Activated CD8-positive, alpha-beta memory T cell treated with anti-CD3 and anti-CD28 coated beads, Interleukin-2, amount 50 U/mL, for 4 hours (primary cell): Measurements from ENCODE around the gene GNB1.

ENCODE experiments used
- DNase-seq: peaks from one replicate; pipeline ENCODE4 v3.0.0-alpha.2; 2020

Gene GNB1

DNA sequence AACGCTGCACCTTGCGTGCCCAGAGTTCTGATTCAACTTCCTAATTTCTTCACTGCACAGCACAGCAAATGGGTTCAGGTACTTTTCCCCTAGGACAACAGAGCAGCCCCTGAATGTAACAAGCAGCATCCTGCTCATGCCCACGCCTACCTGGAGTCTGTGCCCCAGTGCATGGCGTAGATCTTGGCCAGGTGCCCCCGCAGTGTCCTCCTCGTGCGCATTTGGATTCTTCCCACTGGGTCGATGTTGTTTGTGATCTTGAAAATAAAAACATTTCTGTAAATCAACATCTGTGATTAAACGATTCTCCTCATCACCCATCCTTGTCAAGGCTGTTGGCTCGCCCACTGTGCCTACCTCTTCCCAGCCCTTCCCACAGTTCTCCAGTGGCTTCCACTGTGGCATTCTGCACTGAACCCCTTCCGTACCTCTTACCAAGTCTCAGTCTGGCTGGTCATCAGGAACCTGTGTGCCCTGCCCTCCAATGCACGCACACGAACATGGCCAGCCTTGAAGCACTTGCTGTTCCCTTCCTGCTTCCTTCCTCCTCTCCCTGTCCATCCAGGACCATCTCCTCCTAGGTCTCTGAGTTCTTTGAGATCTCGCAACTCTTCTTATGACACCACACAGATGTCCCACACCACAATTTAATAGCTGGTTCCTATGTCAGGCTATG, 75.1 kb downstream of the GNB1 start:
- DNase-seq, result no peak

DNA sequence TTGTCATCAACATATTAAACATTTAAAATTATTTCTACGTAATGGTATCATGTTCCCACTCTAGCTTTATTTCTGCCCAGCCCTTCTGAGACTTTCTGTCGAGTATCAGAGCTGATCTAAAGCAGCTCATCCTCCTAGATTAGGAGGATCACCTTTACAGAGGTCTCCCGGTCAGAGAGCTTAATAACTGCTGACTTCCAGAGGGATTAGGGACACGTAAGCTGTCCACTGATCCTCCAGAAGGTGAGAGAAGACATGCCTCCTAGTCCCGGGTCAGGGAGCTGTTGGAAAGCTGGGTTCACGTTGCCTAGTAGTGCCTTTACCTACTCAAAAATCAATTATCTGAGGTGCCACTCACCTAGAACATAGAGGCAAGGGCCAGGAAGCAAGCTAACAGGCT, 81.4 kb downstream of the GNB1 start:
- DNase-seq, result no peak

DNA sequence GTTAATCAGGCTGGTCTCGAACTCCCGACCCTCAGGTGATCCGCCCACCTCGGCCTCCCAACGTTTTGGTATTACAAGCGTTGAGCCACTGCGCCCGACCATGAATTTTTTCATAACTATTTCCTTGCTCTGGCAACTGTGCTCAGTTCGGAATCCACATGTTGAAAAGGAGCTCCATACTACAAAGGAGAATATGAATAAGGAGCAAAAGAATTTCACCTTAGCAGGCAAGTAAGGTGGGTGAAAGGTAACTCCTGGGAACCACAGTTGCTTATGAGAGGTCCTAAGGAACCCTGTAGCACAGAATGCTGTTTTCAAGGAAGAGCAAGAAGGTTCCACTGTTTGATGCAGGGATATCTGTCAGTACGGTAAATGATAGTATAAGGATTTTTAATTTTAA, 82.7 kb downstream of the GNB1 start:
- no peak for DNase-seq

DNA sequence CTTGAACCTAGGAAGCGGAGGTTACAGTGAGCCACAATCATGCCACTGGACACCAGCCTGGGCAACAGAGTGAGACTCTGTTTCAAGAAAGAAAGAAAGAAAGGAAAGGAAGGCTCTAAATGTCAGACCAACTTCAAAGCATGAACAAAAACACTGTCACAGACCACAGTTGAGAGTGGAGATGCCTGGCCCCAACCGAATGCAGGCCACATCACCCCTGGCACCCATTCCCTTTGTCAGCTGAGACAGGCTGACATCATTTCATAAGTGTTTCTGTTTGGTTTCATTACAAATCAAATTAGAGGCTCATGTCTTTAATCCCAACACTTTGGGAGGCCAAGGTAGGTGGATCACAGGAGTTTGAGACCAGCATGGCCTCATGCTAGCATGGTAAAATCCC, 84.0 kb downstream of the GNB1 start:
- no peak for DNase-seq

DNA sequence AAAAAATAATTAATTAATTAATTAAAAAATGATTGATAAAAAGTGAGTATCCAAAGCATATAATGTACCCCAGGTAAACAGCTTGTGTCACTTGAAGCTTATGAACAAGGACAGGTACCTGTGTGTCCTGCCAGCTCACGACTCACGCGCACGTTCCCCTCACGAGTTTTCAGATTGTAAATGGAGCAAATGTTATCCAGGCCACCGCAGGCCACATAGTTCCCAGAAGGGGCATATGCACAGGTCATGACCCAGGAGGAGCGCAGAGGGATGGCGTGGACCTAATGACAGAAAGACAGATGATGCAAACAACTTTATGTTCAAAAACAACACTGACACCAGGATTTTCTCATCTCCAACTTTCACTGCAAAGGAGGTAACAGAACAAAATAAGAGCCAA, 86.6 kb downstream of the GNB1 start:
- DNase-seq, result no peak

DNA sequence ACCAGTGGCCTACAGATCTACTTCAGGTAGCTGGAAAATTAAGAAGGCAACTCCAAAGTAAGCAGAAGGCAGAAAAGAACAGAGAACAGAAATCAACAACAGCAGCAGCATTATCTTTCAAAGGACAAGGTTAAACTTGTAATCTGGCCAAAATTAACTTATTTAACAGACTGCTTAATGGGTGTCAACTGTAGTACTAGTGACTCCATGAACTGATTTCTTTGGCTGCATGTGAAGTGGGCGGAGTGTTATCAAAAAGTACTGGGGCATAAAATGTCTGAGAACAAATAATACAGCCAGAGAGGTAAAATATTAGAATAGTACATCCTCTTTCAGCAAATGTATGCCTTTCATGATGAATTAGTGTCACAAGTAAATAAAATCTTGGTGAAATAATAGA, 88.0 kb downstream of the GNB1 start:
- DNase-seq, result no peak

DNA sequence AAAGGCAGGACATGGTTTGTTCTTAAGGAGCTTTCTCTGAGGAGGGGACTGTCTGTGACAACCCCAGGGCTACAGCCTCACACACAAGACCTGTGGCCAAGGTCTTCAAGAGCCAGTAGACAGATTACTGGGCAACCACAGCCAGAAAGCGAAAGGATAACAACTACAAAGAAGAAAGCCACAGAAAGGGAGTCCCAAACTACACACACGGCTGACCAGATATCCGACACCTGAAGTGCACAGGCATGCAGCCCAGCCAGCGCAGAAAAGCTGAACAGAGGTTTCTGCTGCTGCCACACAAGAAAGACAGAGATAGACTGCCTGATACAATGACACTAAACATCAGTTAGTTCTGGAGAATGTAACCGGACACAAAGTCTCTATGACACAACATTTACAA, 91.2 kb downstream of the GNB1 start:
- no peak for DNase-seq

DNA sequence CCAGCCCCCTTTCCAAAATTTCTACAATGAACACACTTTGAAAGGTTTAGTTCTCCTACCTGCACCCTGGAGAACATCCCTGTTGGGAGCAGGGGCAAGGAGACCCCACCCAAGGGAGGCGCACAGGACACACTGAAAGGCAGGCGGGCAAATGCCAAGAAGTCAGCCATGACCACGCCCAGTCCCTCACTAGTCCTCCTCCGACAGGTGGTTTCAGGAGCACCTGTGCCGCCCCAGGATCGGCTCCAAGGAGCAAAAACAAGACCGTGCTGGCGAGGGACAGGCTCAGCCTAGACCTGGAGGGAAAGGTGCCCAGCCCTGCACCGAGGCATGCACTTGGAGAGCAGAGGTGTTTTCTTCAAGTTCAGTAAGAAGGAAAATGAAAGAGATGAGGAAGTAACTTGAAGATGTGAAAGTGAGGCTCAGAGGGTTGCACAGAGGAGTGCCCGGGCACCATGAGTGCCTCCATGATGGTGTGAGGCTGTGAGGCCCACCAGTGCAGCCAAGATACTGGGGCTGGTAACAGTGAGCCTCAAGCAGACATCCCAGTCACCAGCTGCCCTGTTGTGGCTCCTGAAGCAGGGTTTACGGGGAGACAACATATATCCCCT, 93.1 kb downstream of the GNB1 start:
- DNase-seq, result no peak

DNA sequence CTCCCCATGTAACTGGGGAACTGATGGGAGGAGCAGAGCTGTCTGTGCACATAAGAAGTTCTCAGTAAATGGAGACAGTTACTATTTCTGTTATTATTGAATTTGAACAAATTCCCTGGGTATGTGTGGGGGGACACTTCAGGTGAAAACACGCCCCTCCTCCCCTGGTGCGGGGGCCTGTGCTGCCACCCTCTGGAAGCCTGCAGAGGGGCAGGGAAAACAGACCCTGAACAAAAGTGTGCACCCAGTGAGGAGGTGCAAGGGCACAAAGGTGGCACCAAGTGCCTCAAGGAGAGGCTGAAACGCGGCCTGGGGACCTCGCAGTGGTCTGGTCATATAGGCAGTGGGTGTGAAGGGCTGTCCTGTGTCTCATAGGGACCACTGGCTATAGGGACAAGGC, 94.4 kb downstream of the GNB1 start:
- DNase-seq, result no peak

DNA sequence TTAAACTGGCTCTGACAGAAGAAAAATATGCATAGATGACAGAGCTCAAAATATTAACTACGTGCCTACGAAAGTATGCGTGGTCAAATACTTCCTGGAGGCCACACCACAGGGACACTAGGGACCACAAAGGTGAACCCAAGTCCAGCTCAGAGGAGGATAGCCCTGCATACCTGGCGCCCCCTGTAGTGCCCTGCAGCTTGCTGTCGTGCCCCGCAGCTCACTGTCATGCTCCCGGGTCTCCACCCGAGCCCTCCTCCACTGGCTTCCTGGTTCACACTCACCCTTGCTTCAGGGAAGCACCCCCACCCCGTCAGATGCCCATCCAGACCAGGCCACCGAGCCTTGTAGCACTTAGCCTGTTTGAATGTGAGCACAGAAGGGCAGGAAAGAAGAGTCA, 95.9 kb downstream of the GNB1 start:
- DNase-seq, result no peak

DNA sequence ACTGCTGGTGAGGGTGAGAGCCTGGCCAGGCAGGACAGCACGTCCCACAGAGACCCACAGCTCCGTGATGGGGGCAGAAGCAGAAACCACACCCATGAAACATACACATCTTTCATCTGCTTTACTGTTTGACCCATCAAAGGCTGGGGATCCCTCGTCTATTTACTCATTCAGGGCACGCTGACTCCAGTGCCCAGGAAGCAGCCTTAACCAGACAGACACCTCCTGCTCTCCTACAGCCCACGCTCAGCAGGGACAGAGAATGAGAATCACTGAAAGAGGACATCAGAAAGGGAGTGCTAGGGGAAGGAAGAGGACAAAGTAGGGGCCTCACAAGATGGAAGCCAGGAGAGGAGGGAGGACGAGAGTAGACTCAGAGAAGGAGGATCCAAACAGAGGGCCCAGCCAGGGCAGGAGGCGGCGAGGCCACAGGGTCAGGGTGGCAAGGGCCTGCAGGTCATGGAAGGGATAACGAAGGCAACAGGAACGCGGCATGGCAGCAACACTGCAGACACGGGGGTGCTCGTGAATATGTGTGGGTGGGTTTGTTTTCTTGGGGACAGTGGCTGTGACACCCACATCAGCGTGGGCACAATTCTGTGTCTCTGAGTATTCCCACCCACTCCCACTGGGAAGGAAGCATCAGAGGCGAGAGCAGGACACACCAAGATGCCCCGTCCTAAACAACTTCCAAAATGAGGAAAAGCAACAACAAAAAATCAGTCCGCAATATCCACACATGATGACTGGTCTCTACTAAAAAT, 97.2 kb downstream of the GNB1 start:
- no peak for DNase-seq

DNA sequence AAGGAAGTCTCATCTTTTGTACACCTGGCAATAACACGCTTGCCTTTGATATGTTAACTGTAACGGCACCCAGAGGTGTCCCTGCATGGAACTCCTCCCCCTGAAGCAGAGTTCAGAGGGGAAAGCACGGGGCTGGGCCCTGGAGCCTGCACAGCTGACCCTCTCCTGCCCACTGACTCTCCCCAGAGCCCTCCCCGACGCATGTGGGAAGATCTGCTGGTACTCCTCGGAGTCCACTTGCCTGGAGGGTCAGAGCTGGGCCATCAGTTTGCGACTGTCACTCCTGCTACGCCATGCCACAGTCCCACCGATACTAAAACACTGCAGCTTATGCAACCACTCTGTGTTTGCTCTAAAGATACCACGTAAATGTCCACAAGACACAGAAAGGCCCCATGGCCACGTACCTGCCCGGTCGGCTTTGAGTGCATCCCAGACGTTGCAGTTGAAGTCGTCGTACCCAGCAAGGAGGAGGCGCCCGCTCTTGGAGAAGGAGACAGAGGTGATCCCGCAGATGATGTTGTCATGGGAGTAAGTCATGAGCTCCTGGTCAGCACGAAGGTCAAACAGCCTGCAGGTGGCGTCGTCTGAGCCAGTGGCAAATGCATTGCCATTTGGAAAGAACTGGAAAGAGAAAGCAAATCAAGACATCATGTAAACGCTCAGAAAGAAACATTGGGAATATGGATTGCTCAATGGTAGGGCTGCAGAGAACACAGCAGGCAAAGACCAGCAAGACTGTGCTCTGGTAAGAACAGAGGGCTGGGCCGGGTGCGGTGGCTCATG, 102.0 kb downstream of the GNB1 start:
- DNase-seq, result no peak

DNA sequence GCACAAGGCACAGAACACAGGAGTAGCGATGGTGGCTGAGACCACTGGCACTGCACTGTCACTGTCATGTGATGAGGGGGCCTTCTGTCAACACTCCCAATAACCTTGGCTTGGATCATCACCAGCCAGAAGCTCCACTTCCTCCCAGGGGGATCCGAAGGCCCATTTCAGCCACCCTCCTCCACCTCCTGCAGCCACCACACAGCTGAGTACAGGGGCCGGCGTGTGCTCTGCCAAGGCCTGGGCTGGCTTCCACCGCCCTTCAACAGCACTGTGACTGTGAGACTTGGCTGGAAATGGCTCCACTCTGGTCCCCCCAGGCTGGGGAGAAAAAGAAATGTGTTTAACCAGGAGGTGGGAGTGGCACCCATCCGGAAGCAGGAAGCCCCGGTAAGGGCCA, 102.8 kb downstream of the GNB1 start:
- DNase-seq, result no peak

DNA sequence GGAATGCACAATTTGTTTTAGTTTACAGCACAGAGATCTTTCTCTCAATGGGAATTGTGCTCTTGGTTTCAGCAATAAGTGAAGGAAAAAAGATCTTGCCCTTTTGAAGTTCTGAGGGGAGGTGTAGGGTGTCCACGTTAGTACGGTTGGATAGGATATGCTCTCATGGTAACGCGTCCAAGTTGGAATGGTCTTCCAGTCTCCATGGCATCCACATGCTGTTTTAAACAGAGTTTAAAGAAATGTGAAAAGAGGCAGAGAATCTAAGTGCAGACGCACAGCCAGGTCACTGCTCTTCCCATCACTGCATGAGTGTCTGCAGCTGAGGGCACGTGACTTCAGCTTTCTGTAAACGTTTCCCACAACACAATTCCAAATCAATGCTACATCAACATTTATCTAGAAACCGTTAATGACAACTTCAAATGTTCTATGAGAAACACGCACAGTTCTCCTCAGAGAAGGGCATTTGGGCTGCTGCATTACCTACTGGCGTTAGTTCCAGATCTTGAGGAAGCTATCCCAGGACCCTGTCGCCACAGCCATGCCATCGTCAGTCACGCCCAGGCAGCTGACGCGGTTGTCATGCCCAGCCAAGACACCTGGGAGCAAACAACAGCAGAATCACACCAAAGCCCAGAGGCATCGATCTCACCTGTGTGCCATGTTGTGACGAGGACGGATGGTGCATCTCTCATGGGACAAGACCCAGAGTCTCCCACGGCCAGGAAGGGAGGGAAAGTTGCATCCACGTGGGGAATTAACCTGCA, 103.9 kb downstream of the GNB1 start:
- no peak for DNase-seq

DNA sequence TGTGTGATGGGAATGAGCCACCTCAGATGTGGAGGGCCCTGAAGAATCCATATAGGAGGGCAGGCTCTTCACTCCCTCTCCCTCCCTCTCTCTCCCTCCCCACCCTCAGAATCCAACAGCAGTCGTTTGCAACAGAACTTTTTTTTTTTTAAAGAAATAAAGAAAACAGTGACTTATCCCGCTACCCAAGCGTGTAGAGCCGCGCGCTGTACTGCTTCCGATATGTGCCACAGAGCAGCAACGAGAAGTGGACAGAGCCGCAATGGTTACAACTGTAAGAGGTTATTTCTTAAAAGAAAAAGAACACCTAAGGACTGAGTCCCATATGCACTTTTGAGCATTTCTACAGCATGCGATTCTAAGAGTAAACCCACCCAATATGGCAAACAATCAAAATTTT, 105.2 kb downstream of the GNB1 start:
- DNase-seq, result no peak

DNA sequence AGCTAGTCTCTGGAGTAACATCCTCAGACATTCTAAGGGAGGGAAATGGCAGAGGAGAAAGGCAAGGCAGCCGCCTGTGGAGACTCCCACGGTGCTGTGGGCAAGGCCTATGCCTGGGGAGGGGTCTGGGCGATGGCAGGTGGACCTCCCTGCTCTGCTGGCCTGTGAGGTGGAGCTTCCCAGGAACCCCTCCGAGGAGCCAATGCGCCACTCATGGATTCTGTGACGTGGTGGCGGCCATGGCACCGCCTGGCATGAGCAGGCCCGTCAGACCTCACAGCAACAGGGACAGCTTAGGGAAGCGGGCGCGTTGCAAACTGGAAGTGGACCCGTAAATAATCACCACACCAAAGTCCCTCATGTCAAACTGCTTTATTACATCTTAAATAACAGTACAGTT, 106.0 kb downstream of the GNB1 start:
- no peak for DNase-seq

DNA sequence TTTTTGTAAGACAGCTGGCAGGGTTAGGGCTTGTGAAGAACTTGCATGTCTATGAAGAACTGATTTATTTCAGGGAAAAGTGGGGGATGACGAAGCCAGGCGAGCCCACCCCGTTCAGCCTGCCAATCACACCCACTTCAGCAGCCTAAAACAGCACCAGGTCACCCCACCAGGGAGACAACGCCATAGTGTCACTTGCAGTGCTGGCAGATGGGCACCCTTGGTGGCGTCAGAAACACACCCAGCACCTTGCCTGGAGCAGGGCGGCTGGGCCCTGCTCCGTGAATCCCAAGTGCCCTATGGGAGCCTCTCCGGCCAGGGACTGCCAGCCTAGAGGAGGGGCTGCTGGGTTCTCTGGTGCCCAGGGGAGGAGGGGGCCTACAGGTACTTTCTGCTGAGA, 107.6 kb downstream of the GNB1 start:
- no peak for DNase-seq

DNA sequence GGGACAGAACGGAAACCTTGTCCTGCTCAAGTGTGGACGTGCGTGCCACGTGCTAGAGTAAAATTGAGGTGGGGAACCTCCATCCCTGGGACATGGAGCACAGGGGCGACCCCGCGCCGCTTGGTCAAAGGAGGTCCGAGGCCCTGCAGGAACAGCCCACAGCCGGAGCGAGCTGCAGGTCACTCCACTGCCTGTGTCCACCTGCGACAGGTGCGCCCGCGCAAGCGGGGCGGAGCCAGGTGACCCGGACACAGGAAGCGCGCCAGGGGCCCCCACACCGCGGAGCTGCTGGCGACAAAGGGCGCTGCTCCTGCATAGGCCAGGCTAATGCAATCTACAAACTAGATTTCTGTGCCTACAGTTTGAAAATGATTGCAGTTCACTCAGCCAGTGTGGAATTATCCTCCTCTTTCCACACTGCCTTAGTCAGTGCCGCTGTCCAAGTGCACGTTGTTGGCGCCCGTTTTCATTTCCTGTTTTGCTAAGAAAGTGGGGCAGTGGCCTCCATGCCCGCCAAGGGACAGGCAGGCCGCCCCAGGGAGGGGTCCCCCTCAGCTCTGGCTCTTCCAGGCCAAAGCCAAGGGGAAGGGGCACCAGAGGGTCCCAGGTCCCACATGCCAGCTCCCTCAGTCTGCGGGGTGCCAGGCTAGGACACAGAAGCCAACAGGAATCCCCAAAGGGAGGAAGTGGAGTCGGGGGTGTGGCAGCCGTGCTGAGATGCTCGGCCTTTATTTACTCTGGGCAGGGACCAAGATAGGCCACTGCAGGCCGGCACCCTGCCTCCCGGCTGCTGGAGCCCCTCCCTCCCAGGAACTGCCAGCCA, 108.3 kb downstream of the GNB1 start:
- DNase-seq, result no peak

DNA sequence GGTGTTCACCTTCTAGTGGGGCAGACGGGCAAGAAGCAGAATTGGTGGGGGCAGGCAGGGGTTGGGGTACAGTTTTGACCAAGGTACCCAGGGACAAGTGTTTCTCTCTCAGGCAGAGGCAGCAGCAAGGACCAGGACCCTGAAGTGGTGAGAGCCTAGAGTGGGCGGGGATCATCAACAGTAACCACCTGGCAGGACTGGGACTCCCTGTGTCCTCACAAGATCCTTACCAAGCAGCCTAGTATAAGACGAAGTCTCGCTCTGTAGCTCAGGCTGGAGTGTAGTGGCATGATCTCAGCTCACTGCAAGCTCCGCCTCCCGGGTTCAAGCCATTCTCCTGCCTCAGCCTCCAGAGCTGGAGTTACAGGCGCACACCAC, 109.4 kb downstream of the GNB1 start:
- no peak for DNase-seq

DNA sequence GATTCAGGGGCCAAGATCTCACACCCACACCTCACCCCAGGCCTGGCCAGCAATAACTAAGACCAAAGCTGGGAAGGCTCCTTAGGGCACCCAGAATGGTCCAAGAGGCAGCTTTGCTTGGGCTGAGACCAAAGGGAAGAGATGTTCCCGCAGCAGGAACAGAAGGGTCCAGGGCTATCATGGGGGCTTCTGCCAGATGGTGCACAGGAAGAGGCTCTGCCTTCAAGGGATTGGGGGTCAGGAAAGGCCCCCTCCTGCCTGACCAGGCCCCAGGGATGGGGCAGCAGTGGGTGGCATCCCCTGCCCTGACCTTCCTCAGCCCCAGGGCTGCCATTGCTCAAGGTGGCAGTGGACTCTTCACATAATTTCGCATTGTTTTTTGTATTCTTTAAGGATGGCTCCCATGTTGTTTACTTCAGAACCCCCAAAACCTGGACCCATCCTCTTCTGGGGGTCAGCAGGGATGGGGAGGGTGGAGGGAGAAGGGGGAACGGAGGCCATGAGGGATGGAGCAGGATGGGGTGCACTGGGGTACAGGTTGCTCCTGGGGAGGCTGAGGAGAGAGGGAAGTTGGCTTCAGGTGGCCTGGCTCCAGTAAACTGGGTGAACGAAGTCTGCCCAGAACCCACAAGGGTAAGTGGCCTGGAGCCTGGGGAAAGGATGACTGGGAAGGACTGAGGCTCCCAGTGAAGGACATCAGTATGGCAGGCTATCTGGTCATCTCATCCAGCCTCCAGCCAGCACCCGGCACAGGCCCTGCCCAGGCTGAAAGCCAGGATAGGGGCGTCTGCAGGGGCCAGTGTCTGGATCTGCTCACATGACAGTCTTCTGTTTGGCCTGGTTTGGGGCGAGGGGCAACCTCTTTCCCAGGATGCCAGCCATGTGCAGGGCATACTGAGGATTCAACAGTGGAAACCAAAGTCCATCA, 110.0 kb downstream of the GNB1 start:
- no peak for DNase-seq
